Measurements from ENCODE around the gene PPP2R3B.

PPP2R3B gene

GRCh38 chrX:370244-370962 is 16.3 kb downstream of the PPP2R3B start:
- DNase-seq: no peak

DNA sequence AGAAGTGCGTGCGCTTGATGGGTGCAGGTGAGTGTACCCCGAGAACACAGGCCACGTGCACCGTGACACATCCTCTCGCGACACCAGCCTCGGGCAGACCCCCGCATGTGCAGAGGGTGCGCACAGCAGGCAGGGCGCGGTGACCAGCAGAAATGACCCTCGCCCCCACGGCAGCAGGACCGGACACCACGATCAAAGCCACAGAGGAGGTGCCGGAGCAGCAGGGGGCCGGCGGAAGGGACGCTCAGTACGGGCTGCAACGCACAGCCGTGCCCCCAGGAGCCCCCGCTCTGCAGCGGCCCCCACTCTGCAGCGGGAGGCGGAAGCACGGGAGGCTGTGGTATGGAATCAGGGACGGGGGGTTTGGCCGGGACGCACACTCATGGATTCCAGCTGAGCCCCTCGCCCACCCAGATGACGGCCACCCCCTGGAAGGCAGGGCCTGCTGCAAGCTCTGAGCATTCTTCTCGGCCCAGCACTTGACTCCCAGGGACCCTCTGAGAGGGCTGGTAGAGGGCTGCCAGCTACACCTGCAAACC is 17.1 kb downstream of the PPP2R3B start:
- no peak for DNase-seq

DNA sequence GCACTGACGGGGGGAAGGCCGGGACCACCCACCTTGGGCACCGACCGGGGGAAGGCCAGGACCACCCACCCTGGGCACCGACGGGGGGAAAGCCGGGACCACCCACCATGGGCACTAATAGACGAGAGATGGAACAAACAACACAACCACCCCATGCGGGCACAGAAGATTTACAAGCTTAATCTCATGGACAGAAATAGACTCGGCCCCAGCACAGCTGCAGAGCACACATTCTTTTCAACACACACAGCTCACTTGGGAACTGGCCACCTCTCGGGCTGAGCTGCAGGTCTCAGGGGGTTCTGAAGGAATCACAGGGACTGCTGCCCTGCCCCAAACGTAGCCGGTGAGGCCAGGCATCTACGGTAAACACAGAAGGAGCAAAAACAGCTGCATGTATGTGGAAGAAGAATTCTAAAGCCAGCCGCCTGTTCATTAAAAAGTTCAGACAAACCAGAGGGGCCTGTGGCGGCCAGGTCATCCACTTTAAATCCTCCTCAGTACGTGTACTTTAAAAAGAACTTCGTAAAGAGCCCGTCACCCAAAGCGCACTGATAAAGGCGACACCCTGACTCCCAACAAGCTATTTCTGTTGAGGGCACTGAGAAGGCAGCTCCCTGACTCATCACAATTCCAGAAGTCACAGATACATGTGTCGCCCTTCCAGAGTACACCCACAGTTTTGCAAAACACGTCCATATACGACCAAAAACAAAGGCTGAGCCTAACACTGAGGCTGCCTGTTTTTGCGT is 17.7 kb downstream of the PPP2R3B start:
- DNase-seq: no peak

GRCh38 chrX:367866-368265 is 18.8 kb downstream of the PPP2R3B start:
- DNase-seq: no peak

- DNase-seq: no peak
Observed at GRCh38 chrX:367349-367748, 19.4 kb downstream of the PPP2R3B start.

DNA sequence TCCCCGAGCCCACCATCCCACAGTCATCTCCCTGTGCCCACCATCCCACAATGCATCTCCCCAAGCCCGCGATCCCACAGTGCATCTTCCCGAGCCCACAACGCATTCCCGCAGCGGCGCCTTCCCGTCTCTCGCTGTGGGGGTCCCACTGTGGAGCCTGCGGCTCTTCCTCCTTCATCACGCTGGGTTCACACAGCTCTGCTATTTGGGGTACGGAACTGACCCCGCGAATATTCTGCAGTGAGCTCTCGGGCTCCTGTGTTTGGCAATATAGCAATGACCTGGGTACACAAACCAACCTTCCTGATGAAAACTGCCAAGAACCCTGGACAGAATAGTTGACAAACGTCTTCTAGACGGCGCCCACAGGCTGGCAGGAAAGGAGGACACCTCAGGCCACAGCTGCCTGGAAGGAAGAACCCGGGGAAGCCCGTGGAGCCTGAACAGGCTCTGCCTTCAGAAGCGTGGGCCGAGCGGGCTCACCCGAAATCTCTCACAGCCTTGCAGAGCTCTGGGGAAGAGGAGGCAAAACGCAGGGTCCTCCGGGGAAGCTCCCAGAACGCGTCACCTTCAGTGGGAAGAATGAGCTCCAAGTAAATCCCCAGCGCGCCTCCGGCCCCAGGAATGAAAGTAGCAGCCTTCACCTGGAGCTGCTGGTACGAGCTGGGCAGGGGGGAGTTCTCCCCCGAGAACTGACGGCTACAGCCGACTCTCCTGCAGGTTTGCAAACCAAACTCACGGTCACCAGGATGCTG is 22.9 kb downstream of the PPP2R3B start:
- no peak for DNase-seq

- no peak for DNase-seq
Observed at GRCh38 chrX:362937-363620, 23.6 kb downstream of the PPP2R3B start.

GRCh38 chrX:362351-362750 is 24.4 kb downstream of the PPP2R3B start:
- no peak for DNase-seq

GRCh38 chrX:361231-362145 is 25.2 kb downstream of the PPP2R3B start:
- no peak for DNase-seq

GRCh38 chrX:360496-361150 is 26.1 kb downstream of the PPP2R3B start:
- no peak for DNase-seq

GRCh38 chrX:358651-359143 is 28.0 kb downstream of the PPP2R3B start:
- DNase-seq: no peak

- DNase-seq: no peak
Observed at GRCh38 chrX:357693-358471, 28.8 kb downstream of the PPP2R3B start.

DNA sequence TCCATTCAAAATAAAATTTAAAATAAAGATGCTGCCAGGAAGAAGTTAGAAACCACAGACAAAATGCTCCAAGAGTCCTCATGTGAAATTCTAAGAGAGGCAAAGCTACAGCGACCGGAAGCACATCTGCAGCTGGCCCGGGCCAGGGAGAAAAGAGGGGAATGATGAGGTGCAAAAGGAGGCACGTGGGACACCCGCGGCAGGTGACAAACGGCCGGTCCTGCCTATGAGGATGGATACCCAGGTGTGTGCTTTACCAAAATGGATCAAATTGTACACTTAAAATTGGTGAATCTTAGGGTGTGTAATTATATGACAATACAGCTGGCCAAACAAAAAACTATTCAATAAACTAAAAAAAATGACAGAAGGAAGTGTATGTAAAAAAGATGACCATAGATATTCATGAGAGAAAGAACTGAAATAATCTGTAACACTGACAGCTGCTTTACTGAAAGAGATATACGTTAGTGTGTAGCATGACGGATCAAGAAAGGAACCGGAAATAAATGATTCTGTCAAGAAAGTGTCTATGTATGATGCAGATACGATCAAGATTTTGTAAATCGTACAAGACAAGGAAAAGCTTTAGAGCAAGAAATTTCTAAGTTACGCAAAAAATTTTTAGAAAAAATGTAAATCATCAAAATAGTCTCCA is 29.5 kb downstream of the PPP2R3B start:
- no peak for DNase-seq

DNA sequence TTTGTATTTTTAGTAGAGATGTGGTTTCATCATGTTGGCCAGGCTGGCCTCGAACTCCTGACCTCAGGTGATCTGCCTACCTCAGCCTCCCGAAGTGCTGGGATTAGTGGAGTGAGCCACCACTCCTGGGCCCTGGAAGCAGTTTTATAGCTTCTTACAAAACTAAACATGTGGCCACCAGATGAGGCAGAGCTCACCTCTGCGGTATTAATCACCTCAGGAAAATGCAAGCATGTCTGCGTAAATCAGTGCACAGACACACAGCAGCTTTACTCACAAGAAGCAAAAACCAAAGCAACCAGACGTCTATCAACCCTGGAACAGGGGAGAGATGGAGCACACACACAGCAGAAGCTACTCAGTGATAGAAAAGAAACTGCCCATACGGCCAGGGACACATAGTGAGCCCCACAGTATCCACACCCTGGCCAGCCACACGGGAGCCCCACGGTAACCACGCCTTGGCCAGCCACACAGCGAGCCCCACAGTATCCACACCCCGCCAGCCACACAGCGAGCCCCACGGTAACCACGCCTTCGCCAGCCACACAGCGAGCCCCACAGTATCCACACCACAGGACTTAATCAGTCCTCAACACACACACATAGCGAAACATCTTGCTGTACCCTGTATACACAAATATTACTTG is 30.2 kb downstream of the PPP2R3B start:
- no peak for DNase-seq

- DNase-seq: no peak
Observed at GRCh38 chrX:355329-356050, 31.2 kb downstream of the PPP2R3B start.

GRCh38 chrX:353566-354535 is 32.9 kb downstream of the PPP2R3B start:
- no peak for DNase-seq
